DOHH2 (cell line): ENCODE data around the gene GPSM3.

Experiments used
- H3F3A ChIP-seq: fragments of 200-600 bp; sonication (generic), shearing (Covaris generic); 2 replicates; pipeline ENCODE4 v1.6.0; 2016; ENCODE audit warnings: antibody characterized with exemption, mild to moderate bottlenecking; ENCODE audit not compliant: control insufficient read depth, insufficient read depth
- H3K27ac ChIP-seq: fragments of 200-600 bp; sonication (generic); 2 replicates; pipeline ENCODE4 v1.5.1; 2014; ENCODE audit warnings: low read depth, mild to moderate bottlenecking, low read length, moderate library complexity
- H3K27me3 ChIP-seq: fragments of 200-600 bp; sonication (generic); 2 replicates; pipeline ENCODE4 v1.6.1; 2014; ENCODE audit warnings: mild to moderate bottlenecking, low read length, mixed read lengths; ENCODE audit not compliant: control insufficient read depth
- H3K36me3 ChIP-seq: fragments of 200-600 bp; sonication (generic); 2 replicates; pipeline ENCODE4 v1.6.1; 2014; ENCODE audit warnings: mild to moderate bottlenecking, low read length, moderate library complexity, mixed read lengths; ENCODE audit not compliant: control insufficient read depth
- H3K4me1 ChIP-seq: fragments of 200-600 bp; sonication (generic); 2 replicates; pipeline ENCODE4 v1.6.1; 2014; ENCODE audit warnings: mild to moderate bottlenecking, low read length, mixed read lengths; ENCODE audit not compliant: control insufficient read depth
- H3K4me2 ChIP-seq: fragments of 200-600 bp; sonication (generic); 2 replicates; pipeline ENCODE4 v1.6.0; 2014; ENCODE audit warnings: mild to moderate bottlenecking, low read length, moderate library complexity
- H3K4me3 ChIP-seq: fragments of 200-600 bp; sonication (generic); 2 replicates; pipeline ENCODE4 v1.5.1; 2014; ENCODE audit warnings: mild to moderate bottlenecking, low read length, mixed read lengths
- H3K79me2 ChIP-seq: fragments of 200-600 bp; sonication (generic); 2 replicates; pipeline ENCODE4 v1.6.1; 2014; ENCODE audit warnings: mild to moderate bottlenecking, low read length, mixed read lengths; ENCODE audit not compliant: control insufficient read depth
- H3K9me2 ChIP-seq: fragments of 200-600 bp; sonication (generic); replicated peaks from 2 replicates; pipeline ENCODE4 v1.6.1; 2014; ENCODE audit warnings: mild to moderate bottlenecking, low read length, mixed read lengths; ENCODE audit not compliant: control insufficient read depth
- H3K9me3 ChIP-seq: fragments of 200-600 bp; sonication (generic); 2 replicates; pipeline ENCODE4 v1.6.1; 2014; ENCODE audit warnings: antibody characterized with exemption, low read length, mixed read lengths; ENCODE audit not compliant: control insufficient read depth, insufficient read depth
- H4K20me1 ChIP-seq: fragments of 200-600 bp; sonication (generic); 2 replicates; pipeline ENCODE4 v1.6.0; 2014; ENCODE audit warnings: low read depth, mild to moderate bottlenecking, antibody characterized with exemption, low read length, moderate library complexity; ENCODE audit not compliant: control insufficient read depth, insufficient read depth
- CTCF ChIP-seq: fragments of 200-600 bp; sonication (generic); IDR thresholded peaks from one replicate; pipeline ENCODE4 v1.5.1; 2014; ENCODE audit warnings: antibody characterized with exemption, mild to moderate bottlenecking, low read depth, low read length; ENCODE audit not compliant: poor library complexity, severe bottlenecking
- EZH2phosphoT487 ChIP-seq: fragments of 200-600 bp; sonication (generic); IDR thresholded peaks from 2 replicates; pipeline ENCODE4 v1.6.1; 2017; ENCODE audit warnings: borderline replicate concordance, mild to moderate bottlenecking, antibody characterized with exemption, low read length, moderate library complexity, mixed read lengths

Gene GPSM3

GRCh38 chr6:32149932-32150870 lies 42.2 kb downstream of the GPSM3 start:
- Histone ChIP-seq H3K4me3 (no peak overlapping the region), H3K79me2 (peaks cover 7% of the 10 kb centered on the region), H3K27ac (no peak overlapping the region), H4K20me1 (no peaks in the 10 kb centered on the region), H3K9me3 (no peaks in the 10 kb centered on the region), H3K4me2 (no peak overlapping the region), H3K9me2 (no peaks in the 10 kb centered on the region), H3K27me3 (peaks cover 12% of the 10 kb centered on the region), H3F3A (peaks cover 10% of the 10 kb centered on the region), H3K4me1 (peaks cover 26% of the 10 kb centered on the region), H3K36me3 (no peaks in the 10 kb centered on the region)
- no peak for TF ChIP-seq EZH2phosphoT487

- TF ChIP-seq EZH2phosphoT487 = no peak
- TF ChIP-seq CTCF = no peak
- H3K4me3 ChIP-seq = no peak overlapping the region
- H3K27me3 ChIP-seq = peaks cover 12% of the 10 kb centered on the region
Measured at GRCh38 chr6:32149092-32149755, 43.2 kb downstream of the GPSM3 start.

DNA sequence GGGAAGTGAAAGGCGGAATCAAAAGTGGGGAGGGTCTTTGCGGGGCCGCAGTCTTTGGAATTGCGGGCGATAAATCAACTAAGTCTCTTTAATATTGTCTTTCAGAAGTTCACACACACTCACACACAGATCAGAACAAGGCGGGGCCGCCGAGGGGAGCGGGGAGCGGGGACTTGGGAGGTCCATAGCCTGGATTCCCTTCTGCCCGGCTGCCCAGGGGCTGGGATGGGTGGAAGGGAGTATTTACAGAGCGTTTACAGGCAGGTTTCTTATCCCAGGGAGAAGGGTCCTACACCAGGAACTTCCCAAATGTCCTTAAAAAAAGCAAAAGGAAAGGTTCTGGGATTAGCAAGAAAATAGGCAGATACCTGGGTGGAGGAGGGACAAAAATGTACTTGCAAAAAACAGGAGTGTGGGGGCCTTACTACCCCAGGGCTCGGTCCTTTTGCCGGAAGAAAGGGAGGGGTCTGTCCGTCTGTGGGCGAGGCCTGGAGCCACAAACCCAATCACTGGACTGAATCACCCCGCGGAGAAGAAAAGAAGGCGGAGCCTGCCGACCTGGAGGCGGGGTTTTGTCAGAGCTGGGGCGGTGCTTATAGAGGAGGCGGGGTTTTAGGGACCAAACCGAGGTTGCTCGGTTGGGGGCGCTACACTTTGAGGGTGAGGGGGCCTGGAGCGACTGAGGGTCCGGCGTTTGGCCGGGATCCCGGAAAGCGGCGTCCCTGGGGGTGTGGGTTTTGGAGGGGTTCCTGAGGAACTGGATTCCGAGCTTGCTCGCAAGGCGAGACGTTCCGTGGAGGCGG lies 44.0 kb downstream of the GPSM3 start:
- Histone ChIP-seq H4K20me1 (no peaks in the 10 kb centered on the region), H3K4me1 (peaks cover 19% of the 10 kb centered on the region), H3K9me3 (no peaks in the 10 kb centered on the region), H3F3A (peaks cover 10% of the 10 kb centered on the region), H3K9me2 (no peaks in the 10 kb centered on the region), H3K27me3 (peaks cover 12% of the 10 kb centered on the region), H3K36me3 (no peaks in the 10 kb centered on the region), H3K4me2 (no peak overlapping the region), H3K79me2 (no peaks in the 10 kb centered on the region), H3K27ac (no peak overlapping the region), H3K4me3 (no peak overlapping the region)
- TF ChIP-seq EZH2phosphoT487 (no peak), CTCF (no peak)

More at GRCh38 chr6:32149092-32149755, 43.2 kb downstream of the GPSM3 start:
- Histone ChIP-seq H4K20me1 (no peaks in the 10 kb centered on the region), H3K79me2 (no peaks in the 10 kb centered on the region), H3K27ac (no peak overlapping the region), H3K4me2 (no peak overlapping the region), H3K36me3 (no peaks in the 10 kb centered on the region), H3K9me2 (no peaks in the 10 kb centered on the region), H3K9me3 (no peaks in the 10 kb centered on the region), H3F3A (peaks cover 10% of the 10 kb centered on the region), H3K4me1 (peaks cover 22% of the 10 kb centered on the region)
